A549 (cell line): ENCODE results near the gene AEBP2.

Experiments used
- PHF8 ChIP-seq: fragments of 200-600 bp; sonication (generic); IDR thresholded peaks from 2 replicates; pipeline ENCODE4 v1.6.1; 2016; ENCODE audit warnings: low read depth, mild to moderate bottlenecking, antibody characterized with exemption, moderate library complexity, borderline replicate concordance
- POLR2AphosphoS2 ChIP-seq: conservative IDR thresholded peaks from 2 replicates; pipeline ENCODE4 v1.6.1; 2012; ENCODE audit warnings: low read length, improper control_type of control experiment, inconsistent platforms
- RNF2 ChIP-seq: fragments of 200-600 bp; sonication (generic); IDR thresholded peaks from 2 replicates; pipeline ENCODE4 v1.6.1; 2016; ENCODE audit warnings: low read depth, mild to moderate bottlenecking, antibody characterized with exemption, moderate library complexity, borderline replicate concordance
- ZFP36 ChIP-seq: fragments of 450-650 bp; IDR thresholded peaks from 2 replicates; pipeline ENCODE4 v1.6.1; 2014; ENCODE audit warnings: borderline replicate concordance; ENCODE audit not compliant: partially characterized antibody
- TF ChIP-seq, protein P1 (sequence below): fragments of >200 bp; sonication (Bioruptor Twin); formaldehyde crosslinking; IDR thresholded peaks from 3 replicates; pipeline ENCODE4 v1.5.1; 2016
- TF ChIP-seq, protein P2 (sequence below): fragments of 200-600 bp; sonication (generic); IDR thresholded peaks from 2 replicates; pipeline ENCODE4 v1.6.1; 2016; ENCODE audit warnings: antibody characterized with exemption, mild to moderate bottlenecking, moderate library complexity
- TF ChIP-seq, protein P3 (sequence below): IDR thresholded peaks from 2 replicates; pipeline ENCODE4 v1.6.1; 2012
- TF ChIP-seq, protein P4 (sequence below): fragments of 250-450 bp; sonication (Bioruptor Pico); IDR thresholded peaks from 2 replicates; pipeline ENCODE4 v1.5.0; 2021; ENCODE audit warnings: mild to moderate bottlenecking, moderate library complexity, borderline replicate concordance

DNA sequence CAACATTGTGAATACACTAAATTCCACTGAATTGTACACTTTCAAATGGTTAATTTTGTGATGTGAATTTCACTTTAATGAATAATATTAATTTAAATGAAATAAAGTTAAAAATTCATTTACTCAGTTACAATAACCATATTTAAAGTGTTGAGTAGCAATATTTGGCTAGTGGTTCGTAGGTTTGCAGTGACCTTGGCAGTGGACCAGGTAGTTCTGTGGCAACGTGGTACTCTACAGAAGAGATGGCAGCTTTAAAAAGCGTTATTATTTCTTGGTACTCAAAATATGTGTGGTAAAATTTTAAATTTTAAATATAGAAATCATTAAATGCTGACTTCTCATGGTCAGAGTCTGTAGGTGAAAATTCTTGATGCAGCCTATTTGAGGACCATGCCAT is 51.6 kb downstream of the AEBP2 start:
- TF ChIP-seq, protein P1, sequence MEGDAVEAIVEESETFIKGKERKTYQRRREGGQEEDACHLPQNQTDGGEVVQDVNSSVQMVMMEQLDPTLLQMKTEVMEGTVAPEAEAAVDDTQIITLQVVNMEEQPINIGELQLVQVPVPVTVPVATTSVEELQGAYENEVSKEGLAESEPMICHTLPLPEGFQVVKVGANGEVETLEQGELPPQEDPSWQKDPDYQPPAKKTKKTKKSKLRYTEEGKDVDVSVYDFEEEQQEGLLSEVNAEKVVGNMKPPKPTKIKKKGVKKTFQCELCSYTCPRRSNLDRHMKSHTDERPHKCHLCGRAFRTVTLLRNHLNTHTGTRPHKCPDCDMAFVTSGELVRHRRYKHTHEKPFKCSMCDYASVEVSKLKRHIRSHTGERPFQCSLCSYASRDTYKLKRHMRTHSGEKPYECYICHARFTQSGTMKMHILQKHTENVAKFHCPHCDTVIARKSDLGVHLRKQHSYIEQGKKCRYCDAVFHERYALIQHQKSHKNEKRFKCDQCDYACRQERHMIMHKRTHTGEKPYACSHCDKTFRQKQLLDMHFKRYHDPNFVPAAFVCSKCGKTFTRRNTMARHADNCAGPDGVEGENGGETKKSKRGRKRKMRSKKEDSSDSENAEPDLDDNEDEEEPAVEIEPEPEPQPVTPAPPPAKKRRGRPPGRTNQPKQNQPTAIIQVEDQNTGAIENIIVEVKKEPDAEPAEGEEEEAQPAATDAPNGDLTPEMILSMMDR: no peak
- TF ChIP-seq ZFP36 (no peak), RNF2 (no peak), POLR2AphosphoS2 (no peak), PHF8 (no peak)
- TF ChIP-seq, protein P2, sequence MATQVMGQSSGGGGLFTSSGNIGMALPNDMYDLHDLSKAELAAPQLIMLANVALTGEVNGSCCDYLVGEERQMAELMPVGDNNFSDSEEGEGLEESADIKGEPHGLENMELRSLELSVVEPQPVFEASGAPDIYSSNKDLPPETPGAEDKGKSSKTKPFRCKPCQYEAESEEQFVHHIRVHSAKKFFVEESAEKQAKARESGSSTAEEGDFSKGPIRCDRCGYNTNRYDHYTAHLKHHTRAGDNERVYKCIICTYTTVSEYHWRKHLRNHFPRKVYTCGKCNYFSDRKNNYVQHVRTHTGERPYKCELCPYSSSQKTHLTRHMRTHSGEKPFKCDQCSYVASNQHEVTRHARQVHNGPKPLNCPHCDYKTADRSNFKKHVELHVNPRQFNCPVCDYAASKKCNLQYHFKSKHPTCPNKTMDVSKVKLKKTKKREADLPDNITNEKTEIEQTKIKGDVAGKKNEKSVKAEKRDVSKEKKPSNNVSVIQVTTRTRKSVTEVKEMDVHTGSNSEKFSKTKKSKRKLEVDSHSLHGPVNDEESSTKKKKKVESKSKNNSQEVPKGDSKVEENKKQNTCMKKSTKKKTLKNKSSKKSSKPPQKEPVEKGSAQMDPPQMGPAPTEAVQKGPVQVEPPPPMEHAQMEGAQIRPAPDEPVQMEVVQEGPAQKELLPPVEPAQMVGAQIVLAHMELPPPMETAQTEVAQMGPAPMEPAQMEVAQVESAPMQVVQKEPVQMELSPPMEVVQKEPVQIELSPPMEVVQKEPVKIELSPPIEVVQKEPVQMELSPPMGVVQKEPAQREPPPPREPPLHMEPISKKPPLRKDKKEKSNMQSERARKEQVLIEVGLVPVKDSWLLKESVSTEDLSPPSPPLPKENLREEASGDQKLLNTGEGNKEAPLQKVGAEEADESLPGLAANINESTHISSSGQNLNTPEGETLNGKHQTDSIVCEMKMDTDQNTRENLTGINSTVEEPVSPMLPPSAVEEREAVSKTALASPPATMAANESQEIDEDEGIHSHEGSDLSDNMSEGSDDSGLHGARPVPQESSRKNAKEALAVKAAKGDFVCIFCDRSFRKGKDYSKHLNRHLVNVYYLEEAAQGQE: no peak
- TF ChIP-seq, protein P3, sequence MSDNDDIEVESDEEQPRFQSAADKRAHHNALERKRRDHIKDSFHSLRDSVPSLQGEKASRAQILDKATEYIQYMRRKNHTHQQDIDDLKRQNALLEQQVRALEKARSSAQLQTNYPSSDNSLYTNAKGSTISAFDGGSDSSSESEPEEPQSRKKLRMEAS: no peak
- TF ChIP-seq, protein P4, sequence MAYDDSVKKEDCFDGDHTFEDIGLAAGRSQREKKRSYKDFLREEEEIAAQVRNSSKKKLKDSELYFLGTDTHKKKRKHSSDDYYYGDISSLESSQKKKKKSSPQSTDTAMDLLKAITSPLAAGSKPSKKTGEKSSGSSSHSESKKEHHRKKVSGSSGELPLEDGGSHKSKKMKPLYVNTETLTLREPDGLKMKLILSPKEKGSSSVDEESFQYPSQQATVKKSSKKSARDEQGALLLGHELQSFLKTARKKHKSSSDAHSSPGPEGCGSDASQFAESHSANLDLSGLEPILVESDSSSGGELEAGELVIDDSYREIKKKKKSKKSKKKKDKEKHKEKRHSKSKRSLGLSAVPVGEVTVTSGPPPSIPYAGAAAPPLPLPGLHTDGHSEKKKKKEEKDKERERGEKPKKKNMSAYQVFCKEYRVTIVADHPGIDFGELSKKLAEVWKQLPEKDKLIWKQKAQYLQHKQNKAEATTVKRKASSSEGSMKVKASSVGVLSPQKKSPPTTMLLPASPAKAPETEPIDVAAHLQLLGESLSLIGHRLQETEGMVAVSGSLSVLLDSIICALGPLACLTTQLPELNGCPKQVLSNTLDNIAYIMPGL (CRISPR knock-in tag): no peak
